WTC11 (cell line): ENCODE data around the gene TNNC2. TPM values are rescaled to one million over a fixed set of nuclear protein-coding genes. Genes with fewer than 3 reads are reported as not detected.
A peak's percentile ranks its signal among the peaks of the same experiment; 100 is the strongest.

Source experiments
- ATAC-seq: fragments of 200-7000 bp; cut with Tn5 transposase; 2 replicates; pipeline ENCODE4 v1.10.0; 2021; ENCODE audit warnings: mild to moderate bottlenecking, moderate library complexity
- CTCF ChIA-PET: fragments of 300-600 bp; sonication (Branson Sonifier 250); formaldehyde crosslinking; loops from one replicate; lab custom pipeline; 2021; ENCODE audit warnings: antibody characterized with exemption; lab: Charles Lee
- POLR2A ChIA-PET: fragments of 350-600 bp; sonication (Branson Sonifier 250); formaldehyde crosslinking; loops from one replicate; lab custom pipeline; 2021; ENCODE audit warnings: antibody characterized with exemption; lab: Charles Lee
- DNase-seq: peaks from one replicate; pipeline ENCODE4 v3.0.0; 2021; ENCODE audit warnings: low spot score
- H3K27ac Mint-ChIP-seq: 2 replicates; pipeline ENCODE4 v1.8.0; 2021; ENCODE audit warnings: mixed read lengths
- H3K27me3 Mint-ChIP-seq: 2 replicates; pipeline ENCODE4 v1.8.0; 2021; ENCODE audit warnings: low read depth, mild to moderate bottlenecking, moderate library complexity, mixed read lengths
- H3K36me3 Mint-ChIP-seq: 2 replicates; pipeline ENCODE4 v1.8.0; 2021; ENCODE audit warnings: mixed read lengths
- H3K4me1 Mint-ChIP-seq: 2 replicates; pipeline ENCODE4 v1.8.0; 2022; ENCODE audit warnings: mixed read lengths
- H3K4me3 Mint-ChIP-seq: 2 replicates; pipeline ENCODE4 v1.8.0; 2021; ENCODE audit warnings: mild to moderate bottlenecking, moderate library complexity, mixed read lengths
- H3K9me3 Mint-ChIP-seq: 2 replicates; pipeline ENCODE4 v1.8.0; 2021; ENCODE audit warnings: mixed read lengths
- CREB1 ChIP-seq: sonication (generic); formaldehyde crosslinking; IDR thresholded peaks from 2 replicates; pipeline ENCODE4 v1.8.0; 2023; ENCODE audit warnings: mild to moderate bottlenecking, missing genetic modification reagents
- EMX1 ChIP-seq: fragments of 250-450 bp; sonication (Bioruptor Pico); IDR thresholded peaks from 2 replicates; pipeline ENCODE4 v1.8.0; 2021; ENCODE audit warnings: mild to moderate bottlenecking
- FOXK1 ChIP-seq: sonication (generic); formaldehyde crosslinking; IDR thresholded peaks from 2 replicates; pipeline ENCODE4 v1.8.0; 2022; ENCODE audit warnings: mild to moderate bottlenecking, moderate library complexity, missing genetic modification reagents
- GRHL2 ChIP-seq: fragments of 250-450 bp; sonication (Bioruptor Pico); IDR thresholded peaks from 2 replicates; pipeline ENCODE4 v1.8.0; 2022; ENCODE audit warnings: mild to moderate bottlenecking, moderate library complexity; ENCODE audit not compliant: insufficient replicate concordance, severe bottlenecking
- RELA ChIP-seq: sonication (generic); formaldehyde crosslinking; IDR thresholded peaks from 2 replicates; pipeline ENCODE4 v1.8.1; 2022; ENCODE audit warnings: missing genetic modification reagents, mild to moderate bottlenecking, borderline replicate concordance
- ZNF138 ChIP-seq: sonication (generic); formaldehyde crosslinking; conservative IDR thresholded peaks from 2 replicates; pipeline ENCODE4 v1.8.1; 2022; ENCODE audit warnings: mild to moderate bottlenecking, moderate library complexity, missing genetic modification reagents
- ZNF263 ChIP-seq: sonication (generic); formaldehyde crosslinking; IDR thresholded peaks from 2 replicates; pipeline ENCODE4 v1.8.1; 2022; ENCODE audit warnings: low read depth, mild to moderate bottlenecking, moderate library complexity, missing genetic modification reagents
- total RNA-seq: library from RNA; stranded (reverse); gene quantifications from 3 replicates; pipeline ENCODE4 v1.2.3, GENCODE V29; 2021
- TF ChIP-seq, protein P1 (sequence below): sonication (generic); formaldehyde crosslinking; IDR thresholded peaks from 2 replicates; pipeline ENCODE4 v1.8.1; 2023; ENCODE audit warnings: mild to moderate bottlenecking, missing genetic modification reagents
- TF ChIP-seq, protein P2 (sequence below): sonication (generic); formaldehyde crosslinking; IDR thresholded peaks from 2 replicates; pipeline ENCODE4 v1.8.1; 2022; ENCODE audit warnings: mild to moderate bottlenecking, missing genetic modification reagents, moderate library complexity, borderline replicate concordance
- TF ChIP-seq, protein P3 (sequence below): fragments of 250-450 bp; sonication (Bioruptor Pico); IDR thresholded peaks from 2 replicates; pipeline ENCODE4 v1.9.0; 2021; ENCODE audit warnings: mild to moderate bottlenecking
- TF ChIP-seq, protein P4 (sequence below): sonication (generic); formaldehyde crosslinking; IDR thresholded peaks from 2 replicates; pipeline ENCODE4 v1.8.1; 2023; ENCODE audit warnings: mild to moderate bottlenecking, missing genetic modification reagents, moderate library complexity
- TF ChIP-seq, protein P5 (sequence below): sonication (generic); formaldehyde crosslinking; conservative IDR thresholded peaks from 2 replicates; pipeline ENCODE4 v1.8.1; 2022; ENCODE audit warnings: mild to moderate bottlenecking, missing genetic modification reagents
- TF ChIP-seq, protein P6 (sequence below): fragments of 250-450 bp; sonication (Bioruptor Pico); IDR thresholded peaks from 2 replicates; pipeline ENCODE4 v1.9.0; 2021; ENCODE audit warnings: mild to moderate bottlenecking, borderline replicate concordance
- TF ChIP-seq, protein P7 (sequence below): fragments of 250-450 bp; sonication (Bioruptor Pico); IDR thresholded peaks from 2 replicates; pipeline ENCODE4 v1.9.0; 2021; ENCODE audit warnings: mild to moderate bottlenecking
- TF ChIP-seq, protein P8 (sequence below): sonication (generic); formaldehyde crosslinking; IDR thresholded peaks from 2 replicates; pipeline ENCODE4 v1.8.0; 2023; ENCODE audit warnings: mild to moderate bottlenecking, missing genetic modification reagents

TNNC2 gene
- total RNA-seq, 1 experiment from 2014 or later, result 3.0 TPM

DNA sequence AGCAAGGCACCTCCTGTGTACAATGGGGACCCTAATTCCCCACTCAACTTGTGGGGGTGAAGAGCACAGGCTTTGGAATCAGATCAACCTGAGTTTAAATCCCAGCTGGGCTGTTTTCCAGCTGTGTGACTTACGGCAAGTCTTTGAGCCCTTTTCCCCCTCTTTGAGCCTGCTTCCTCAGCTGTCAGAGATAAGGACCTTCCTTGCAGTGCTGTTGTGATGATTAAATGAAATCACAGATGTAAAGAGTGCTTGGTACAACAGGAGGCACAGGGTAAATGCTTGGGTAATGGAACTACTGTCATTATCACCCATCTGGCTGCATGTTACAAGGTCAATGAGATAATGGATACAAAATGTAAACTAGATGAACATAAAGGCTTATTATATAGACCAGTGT, 9.7 kb upstream of the TNNC2 start:
- Mint-ChIP-seq H3K27ac (no peak overlapping the region), H3K4me3 (no peak overlapping the region), H3K9me3 (no peaks in the 10 kb centered on the region), H3K4me1 (peaks cover 18% of the 10 kb centered on the region), H3K27me3 (no peaks in the 10 kb centered on the region), H3K36me3 (peaks cover 3% of the 10 kb centered on the region; the same call in 1 of the 2 replicates)
- TF ChIP-seq, protein P1, sequence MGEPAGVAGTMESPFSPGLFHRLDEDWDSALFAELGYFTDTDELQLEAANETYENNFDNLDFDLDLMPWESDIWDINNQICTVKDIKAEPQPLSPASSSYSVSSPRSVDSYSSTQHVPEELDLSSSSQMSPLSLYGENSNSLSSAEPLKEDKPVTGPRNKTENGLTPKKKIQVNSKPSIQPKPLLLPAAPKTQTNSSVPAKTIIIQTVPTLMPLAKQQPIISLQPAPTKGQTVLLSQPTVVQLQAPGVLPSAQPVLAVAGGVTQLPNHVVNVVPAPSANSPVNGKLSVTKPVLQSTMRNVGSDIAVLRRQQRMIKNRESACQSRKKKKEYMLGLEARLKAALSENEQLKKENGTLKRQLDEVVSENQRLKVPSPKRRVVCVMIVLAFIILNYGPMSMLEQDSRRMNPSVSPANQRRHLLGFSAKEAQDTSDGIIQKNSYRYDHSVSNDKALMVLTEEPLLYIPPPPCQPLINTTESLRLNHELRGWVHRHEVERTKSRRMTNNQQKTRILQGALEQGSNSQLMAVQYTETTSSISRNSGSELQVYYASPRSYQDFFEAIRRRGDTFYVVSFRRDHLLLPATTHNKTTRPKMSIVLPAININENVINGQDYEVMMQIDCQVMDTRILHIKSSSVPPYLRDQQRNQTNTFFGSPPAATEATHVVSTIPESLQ (CRISPR knock-in tag), result no peak
- TF ChIP-seq CREB1 (CRISPR knock-in tag) (no peak), EMX1 (no peak), FOXK1 (no peak)
- TF ChIP-seq, protein P2, sequence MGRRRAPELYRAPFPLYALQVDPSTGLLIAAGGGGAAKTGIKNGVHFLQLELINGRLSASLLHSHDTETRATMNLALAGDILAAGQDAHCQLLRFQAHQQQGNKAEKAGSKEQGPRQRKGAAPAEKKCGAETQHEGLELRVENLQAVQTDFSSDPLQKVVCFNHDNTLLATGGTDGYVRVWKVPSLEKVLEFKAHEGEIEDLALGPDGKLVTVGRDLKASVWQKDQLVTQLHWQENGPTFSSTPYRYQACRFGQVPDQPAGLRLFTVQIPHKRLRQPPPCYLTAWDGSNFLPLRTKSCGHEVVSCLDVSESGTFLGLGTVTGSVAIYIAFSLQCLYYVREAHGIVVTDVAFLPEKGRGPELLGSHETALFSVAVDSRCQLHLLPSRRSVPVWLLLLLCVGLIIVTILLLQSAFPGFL, result no peak
- TF ChIP-seq, protein P3, sequence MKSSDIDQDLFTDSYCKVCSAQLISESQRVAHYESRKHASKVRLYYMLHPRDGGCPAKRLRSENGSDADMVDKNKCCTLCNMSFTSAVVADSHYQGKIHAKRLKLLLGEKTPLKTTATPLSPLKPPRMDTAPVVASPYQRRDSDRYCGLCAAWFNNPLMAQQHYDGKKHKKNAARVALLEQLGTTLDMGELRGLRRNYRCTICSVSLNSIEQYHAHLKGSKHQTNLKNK (CRISPR knock-in tag), result no peak
- no peak for DNase-seq
- ATAC-seq, result no peak
- ChIA-PET CTCF (no interaction called here), POLR2A (no interaction called here)

DNA sequence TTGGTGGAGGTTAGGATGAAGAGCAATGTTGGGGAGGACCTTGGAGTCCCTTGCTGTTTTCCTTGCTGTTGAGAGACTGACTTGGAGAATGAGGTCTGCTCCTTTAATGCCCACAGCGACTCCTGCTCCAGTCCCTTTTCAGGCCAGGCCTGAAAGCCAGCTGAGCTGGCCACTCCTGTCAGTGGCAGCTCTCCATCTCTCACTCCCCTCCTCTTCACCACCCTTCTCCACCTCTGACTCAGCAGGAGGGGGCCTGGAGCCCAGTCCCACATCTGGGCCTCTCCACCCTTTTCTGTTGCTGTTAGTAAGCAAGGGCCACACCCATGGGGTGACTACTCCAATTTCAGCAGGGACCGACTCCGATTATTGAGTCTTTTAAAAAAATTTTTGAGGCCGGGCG, 8.7 kb upstream of the TNNC2 start:
- peaks cover 18% of the 10 kb centered on the region for H3K4me1 Mint-ChIP-seq
- H3K27me3 Mint-ChIP-seq, result no peaks in the 10 kb centered on the region
- ATAC-seq (no peak), DNase-seq (no peak)
- H3K4me3 Mint-ChIP-seq, result peak overlapping the region; percentile 25; the same call in 1 of the 2 replicates
- H3K9me3 Mint-ChIP-seq, result no peaks in the 10 kb centered on the region
- H3K36me3 Mint-ChIP-seq, result peaks cover 3% of the 10 kb centered on the region; the same call in 1 of the 2 replicates
- ChIA-PET CTCF (interaction anchor here (0.6 kb wide), 1 partner anchor 222 kb away, joined by 3 read pairs; no protein-coding TSS in a partner anchor), POLR2A (no interaction called here)
- H3K27ac Mint-ChIP-seq, result peak overlapping the region; percentile 38; the same call in 1 of the 2 replicates
- TF ChIP-seq, protein P4, sequence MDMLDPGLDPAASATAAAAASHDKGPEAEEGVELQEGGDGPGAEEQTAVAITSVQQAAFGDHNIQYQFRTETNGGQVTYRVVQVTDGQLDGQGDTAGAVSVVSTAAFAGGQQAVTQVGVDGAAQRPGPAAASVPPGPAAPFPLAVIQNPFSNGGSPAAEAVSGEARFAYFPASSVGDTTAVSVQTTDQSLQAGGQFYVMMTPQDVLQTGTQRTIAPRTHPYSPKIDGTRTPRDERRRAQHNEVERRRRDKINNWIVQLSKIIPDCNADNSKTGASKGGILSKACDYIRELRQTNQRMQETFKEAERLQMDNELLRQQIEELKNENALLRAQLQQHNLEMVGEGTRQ (CRISPR knock-in tag), result no peak
- no peak for TF ChIP-seq RELA (CRISPR knock-in tag)
- no peak for TF ChIP-seq GRHL2 (CRISPR knock-in tag)
- TF ChIP-seq, protein P5, sequence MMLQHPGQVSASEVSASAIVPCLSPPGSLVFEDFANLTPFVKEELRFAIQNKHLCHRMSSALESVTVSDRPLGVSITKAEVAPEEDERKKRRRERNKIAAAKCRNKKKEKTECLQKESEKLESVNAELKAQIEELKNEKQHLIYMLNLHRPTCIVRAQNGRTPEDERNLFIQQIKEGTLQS, result no peak
- TF ChIP-seq ZNF138 (CRISPR knock-in tag), result no peak
- TF ChIP-seq, protein P1 (CRISPR knock-in tag), result no peak
- TF ChIP-seq ZNF263 (CRISPR knock-in tag), result no peak
- TF ChIP-seq, protein P6, sequence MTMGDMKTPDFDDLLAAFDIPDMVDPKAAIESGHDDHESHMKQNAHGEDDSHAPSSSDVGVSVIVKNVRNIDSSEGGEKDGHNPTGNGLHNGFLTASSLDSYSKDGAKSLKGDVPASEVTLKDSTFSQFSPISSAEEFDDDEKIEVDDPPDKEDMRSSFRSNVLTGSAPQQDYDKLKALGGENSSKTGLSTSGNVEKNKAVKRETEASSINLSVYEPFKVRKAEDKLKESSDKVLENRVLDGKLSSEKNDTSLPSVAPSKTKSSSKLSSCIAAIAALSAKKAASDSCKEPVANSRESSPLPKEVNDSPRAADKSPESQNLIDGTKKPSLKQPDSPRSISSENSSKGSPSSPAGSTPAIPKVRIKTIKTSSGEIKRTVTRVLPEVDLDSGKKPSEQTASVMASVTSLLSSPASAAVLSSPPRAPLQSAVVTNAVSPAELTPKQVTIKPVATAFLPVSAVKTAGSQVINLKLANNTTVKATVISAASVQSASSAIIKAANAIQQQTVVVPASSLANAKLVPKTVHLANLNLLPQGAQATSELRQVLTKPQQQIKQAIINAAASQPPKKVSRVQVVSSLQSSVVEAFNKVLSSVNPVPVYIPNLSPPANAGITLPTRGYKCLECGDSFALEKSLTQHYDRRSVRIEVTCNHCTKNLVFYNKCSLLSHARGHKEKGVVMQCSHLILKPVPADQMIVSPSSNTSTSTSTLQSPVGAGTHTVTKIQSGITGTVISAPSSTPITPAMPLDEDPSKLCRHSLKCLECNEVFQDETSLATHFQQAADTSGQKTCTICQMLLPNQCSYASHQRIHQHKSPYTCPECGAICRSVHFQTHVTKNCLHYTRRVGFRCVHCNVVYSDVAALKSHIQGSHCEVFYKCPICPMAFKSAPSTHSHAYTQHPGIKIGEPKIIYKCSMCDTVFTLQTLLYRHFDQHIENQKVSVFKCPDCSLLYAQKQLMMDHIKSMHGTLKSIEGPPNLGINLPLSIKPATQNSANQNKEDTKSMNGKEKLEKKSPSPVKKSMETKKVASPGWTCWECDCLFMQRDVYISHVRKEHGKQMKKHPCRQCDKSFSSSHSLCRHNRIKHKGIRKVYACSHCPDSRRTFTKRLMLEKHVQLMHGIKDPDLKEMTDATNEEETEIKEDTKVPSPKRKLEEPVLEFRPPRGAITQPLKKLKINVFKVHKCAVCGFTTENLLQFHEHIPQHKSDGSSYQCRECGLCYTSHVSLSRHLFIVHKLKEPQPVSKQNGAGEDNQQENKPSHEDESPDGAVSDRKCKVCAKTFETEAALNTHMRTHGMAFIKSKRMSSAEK (CRISPR knock-in tag), result no peak
- TF ChIP-seq, protein P7, sequence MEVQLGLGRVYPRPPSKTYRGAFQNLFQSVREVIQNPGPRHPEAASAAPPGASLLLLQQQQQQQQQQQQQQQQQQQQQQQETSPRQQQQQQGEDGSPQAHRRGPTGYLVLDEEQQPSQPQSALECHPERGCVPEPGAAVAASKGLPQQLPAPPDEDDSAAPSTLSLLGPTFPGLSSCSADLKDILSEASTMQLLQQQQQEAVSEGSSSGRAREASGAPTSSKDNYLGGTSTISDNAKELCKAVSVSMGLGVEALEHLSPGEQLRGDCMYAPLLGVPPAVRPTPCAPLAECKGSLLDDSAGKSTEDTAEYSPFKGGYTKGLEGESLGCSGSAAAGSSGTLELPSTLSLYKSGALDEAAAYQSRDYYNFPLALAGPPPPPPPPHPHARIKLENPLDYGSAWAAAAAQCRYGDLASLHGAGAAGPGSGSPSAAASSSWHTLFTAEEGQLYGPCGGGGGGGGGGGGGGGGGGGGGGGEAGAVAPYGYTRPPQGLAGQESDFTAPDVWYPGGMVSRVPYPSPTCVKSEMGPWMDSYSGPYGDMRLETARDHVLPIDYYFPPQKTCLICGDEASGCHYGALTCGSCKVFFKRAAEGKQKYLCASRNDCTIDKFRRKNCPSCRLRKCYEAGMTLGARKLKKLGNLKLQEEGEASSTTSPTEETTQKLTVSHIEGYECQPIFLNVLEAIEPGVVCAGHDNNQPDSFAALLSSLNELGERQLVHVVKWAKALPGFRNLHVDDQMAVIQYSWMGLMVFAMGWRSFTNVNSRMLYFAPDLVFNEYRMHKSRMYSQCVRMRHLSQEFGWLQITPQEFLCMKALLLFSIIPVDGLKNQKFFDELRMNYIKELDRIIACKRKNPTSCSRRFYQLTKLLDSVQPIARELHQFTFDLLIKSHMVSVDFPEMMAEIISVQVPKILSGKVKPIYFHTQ, result no peak
- TF ChIP-seq, protein P8, sequence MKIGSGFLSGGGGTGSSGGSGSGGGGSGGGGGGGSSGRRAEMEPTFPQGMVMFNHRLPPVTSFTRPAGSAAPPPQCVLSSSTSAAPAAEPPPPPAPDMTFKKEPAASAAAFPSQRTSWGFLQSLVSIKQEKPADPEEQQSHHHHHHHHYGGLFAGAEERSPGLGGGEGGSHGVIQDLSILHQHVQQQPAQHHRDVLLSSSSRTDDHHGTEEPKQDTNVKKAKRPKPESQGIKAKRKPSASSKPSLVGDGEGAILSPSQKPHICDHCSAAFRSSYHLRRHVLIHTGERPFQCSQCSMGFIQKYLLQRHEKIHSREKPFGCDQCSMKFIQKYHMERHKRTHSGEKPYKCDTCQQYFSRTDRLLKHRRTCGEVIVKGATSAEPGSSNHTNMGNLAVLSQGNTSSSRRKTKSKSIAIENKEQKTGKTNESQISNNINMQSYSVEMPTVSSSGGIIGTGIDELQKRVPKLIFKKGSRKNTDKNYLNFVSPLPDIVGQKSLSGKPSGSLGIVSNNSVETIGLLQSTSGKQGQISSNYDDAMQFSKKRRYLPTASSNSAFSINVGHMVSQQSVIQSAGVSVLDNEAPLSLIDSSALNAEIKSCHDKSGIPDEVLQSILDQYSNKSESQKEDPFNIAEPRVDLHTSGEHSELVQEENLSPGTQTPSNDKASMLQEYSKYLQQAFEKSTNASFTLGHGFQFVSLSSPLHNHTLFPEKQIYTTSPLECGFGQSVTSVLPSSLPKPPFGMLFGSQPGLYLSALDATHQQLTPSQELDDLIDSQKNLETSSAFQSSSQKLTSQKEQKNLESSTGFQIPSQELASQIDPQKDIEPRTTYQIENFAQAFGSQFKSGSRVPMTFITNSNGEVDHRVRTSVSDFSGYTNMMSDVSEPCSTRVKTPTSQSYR (CRISPR knock-in tag), result no peak
